Sigmoid colon (tissue), 7 donors: ENCODE measurements around the gene OLFM1. TPM values are rescaled to one million over a fixed set of nuclear protein-coding genes. Genes with fewer than 3 reads are reported as not detected.

Experiments used
- DNase-seq: peaks from one replicate; pipeline ENCODE4 v3.0.0-alpha.2; 2019
- H3K27ac ChIP-seq, 4 donors: fragments of 200-600 bp; sonication (generic); one replicate each; pipeline ENCODE4 v1.5.1; 2016 to 2019; ENCODE audit warnings: mild to moderate bottlenecking in 1 of 4
- H3K27me3 ChIP-seq, 3 donors: fragments of 200-600 bp; sonication (generic); one replicate each; pipeline ENCODE4 v1.5.1; 2019; ENCODE audit warnings: mild to moderate bottlenecking in 1 of 3
- H3K36me3 ChIP-seq, 4 donors: fragments of 200-600 bp; sonication (generic); one replicate each; pipeline ENCODE4 v1.5.1; 2016 to 2019
- H3K4me1 ChIP-seq, 4 donors: fragments of 200-600 bp; sonication (generic); one replicate each; pipeline ENCODE4 v1.5.1; 2017 to 2019
- H3K4me3 ChIP-seq, 4 donors: fragments of 200-600 bp; sonication (generic); one replicate each; pipeline ENCODE4 v1.5.1; 2017 to 2019; ENCODE audit warnings: mild to moderate bottlenecking in 2 of 4, moderate library complexity in 1 of 4
- H3K9me3 ChIP-seq, 4 donors: fragments of 200-600 bp in 3 of 4; sonication (generic) in 3 of 4; one replicate each; pipeline versions ENCODE4 v1.5.1 to v1.6.1; 2013 to 2019
- CTCF ChIP-seq, 4 experiments: fragments of 450-650 bp in 3 of 4; fragments of 200-600 bp in 1 of 4; IDR thresholded peaks; one replicate each; pipeline ENCODE4 v1.5.1; 2016 to 2019; ENCODE audit warnings: antibody characterized with exemption in 4 of 4, mild to moderate bottlenecking in 3 of 4, moderate library complexity in 2 of 4
- EP300 ChIP-seq, 4 donors: sonication (generic); formaldehyde crosslinking; IDR thresholded peaks; one replicate each; pipeline ENCODE4 v1.6.1; 2017; ENCODE audit warnings: antibody characterized with exemption in 4 of 4
- POLR2A ChIP-seq, 2 donors: fragments of 450-650 bp; IDR thresholded peaks; one replicate each; pipeline ENCODE4 v1.6.1; 2016; ENCODE audit warnings: antibody characterized with exemption in 2 of 2, mild to moderate bottlenecking in 2 of 2, moderate library complexity in 2 of 2
- POLR2AphosphoS5 ChIP-seq, 4 donors: sonication (generic); formaldehyde crosslinking; IDR thresholded peaks; one replicate each; pipeline ENCODE4 v1.6.1; 2017; ENCODE audit warnings: antibody characterized with exemption in 4 of 4
- WGBS, 2 donors: extraction: QIAGEN DNeasy Blood & Tissue Kit; methylation state at CpG; one replicate each; pipeline ENCODE4 v1.1.7; 2013; 5-methylcytosine and 5-hydroxymethylcytosine counted together
- intact Hi-C: fragments of 100-400 bp; cut with DNase I; formaldehyde crosslinking; loops from one replicate; pipeline ENCODE4 v1.15.1; 2023
- polyA plus RNA-seq, 3 donors: library from polyadenylated mRNA; stranded (reverse); fragments of 200-250 nt; gene quantifications; one replicate each; pipeline ENCODE4 v1.2.3, GENCODE V29; 2013
- total RNA-seq, 4 donors: library from RNA; depleted of rRNA; stranded (reverse); fragments of >200 nt; gene quantifications; one replicate each; pipeline ENCODE4 v1.1.0, GENCODE V29; 2016
- donor health status: healthy with polysubstance abuse.
- donor health status: Bipolar disorder and iron deficiency.
- donor health status: healthy.

The OLFM1 gene
- total and polyA plus RNA-seq, 7 donors: 1.2 to 19.3 (median 13.6) TPM

- H3K27ac ChIP-seq: no peak overlapping the region
- intact Hi-C loops: no loop called here
- H3K9me3 ChIP-seq: no peaks in the 10 kb centered on the region
- no peak for DNase-seq
- 36 to 45% methylated on average over 17 of the region's 17 CpGs for WGBS, 2 donors
- H3K27me3 ChIP-seq: peaks cover 0 to 33% (median 0%) of the 10 kb centered on the region in 3 donors
- H3K4me1 ChIP-seq: no peaks in the 10 kb centered on the region
- H3K4me3 ChIP-seq: no peak overlapping the region
- TF ChIP-seq EP300 (IDR thresholded peaks at IDR 0.05) (no peak), POLR2A (IDR thresholded peaks at IDR 0.05) (no peak), CTCF (IDR thresholded peaks at IDR 0.05) (no peak), POLR2AphosphoS5 (IDR thresholded peaks at IDR 0.05) (no peak)
- no peaks in the 10 kb centered on the region for H3K36me3 ChIP-seq
These were observed 65.3 kb downstream of the OLFM1 start for GRCh38 chr9:135152614-135153334.

- intact Hi-C loops: no loop called here
- H3K4me1 ChIP-seq: no peaks in the 10 kb centered on the region
- no peak for DNase-seq
- H3K36me3 ChIP-seq: no peaks in the 10 kb centered on the region
- H3K4me3 ChIP-seq: no peak overlapping the region
- H3K27ac ChIP-seq: no peak overlapping the region
- TF ChIP-seq POLR2A (IDR thresholded peaks at IDR 0.05) (no peak), EP300 (IDR thresholded peaks at IDR 0.05) (no peak)
- peaks cover 0 to 35% (median 0%) of the 10 kb centered on the region in 3 donors for H3K27me3 ChIP-seq
- H3K9me3 ChIP-seq: no peaks in the 10 kb centered on the region
- 82 to 85% methylated on average over 11 of the region's 11 CpGs for WGBS, 2 donors
These were observed 66.7 kb downstream of the OLFM1 start for GRCh38 chr9:135154050-135154615.

GRCh38 chr9:135155396-135155795 is 67.9 kb downstream of the OLFM1 start:
- intact Hi-C loops: no loop called here
- Histone ChIP-seq H3K4me1 (no peaks in the 10 kb centered on the region), H3K27ac (no peak overlapping the region), H3K4me3 (no peak overlapping the region), H3K36me3 (no peaks in the 10 kb centered on the region), H3K27me3 (peaks cover 0 to 48% (median 0%) of the 10 kb centered on the region in 3 donors), H3K9me3 (no peaks in the 10 kb centered on the region)
- TF ChIP-seq CTCF (IDR thresholded peaks at IDR 0.05): no peak
- no peak for DNase-seq
- 86% methylated on average over 6 of the region's 6 CpGs for WGBS, 2 donors

GRCh38 chr9:135156525-135157510 is 69.3 kb downstream of the OLFM1 start:
- H3K9me3 ChIP-seq: no peaks in the 10 kb centered on the region
- H3K4me1 ChIP-seq: no peaks in the 10 kb centered on the region
- H3K27ac ChIP-seq: no peak overlapping the region
- no peaks in the 10 kb centered on the region for H3K36me3 ChIP-seq
- TF ChIP-seq POLR2AphosphoS5 (IDR thresholded peaks at IDR 0.05): no peak
- no peak for TF ChIP-seq CTCF (IDR thresholded peaks at IDR 0.05)
- no peak for TF ChIP-seq EP300 (IDR thresholded peaks at IDR 0.05)
- TF ChIP-seq POLR2A (IDR thresholded peaks at IDR 0.05): no peak
- intact Hi-C loops: no loop called here
- no peak for DNase-seq
- 36 to 38% methylated on average over 20 of the region's 20 CpGs for WGBS, 2 donors
- H3K27me3 ChIP-seq: peaks cover 0 to 48% (median 0%) of the 10 kb centered on the region in 3 donors
- no peak overlapping the region for H3K4me3 ChIP-seq
